Non-pigmented ciliary epithelial cell (primary cell): ENCODE results near the gene CACNA2D4.

ENCODE experiments used
- DNase-seq: peaks from one replicate; pipeline ENCODE4 v3.0.0-alpha.2; 2010; ENCODE audit warnings: low read depth

Gene CACNA2D4

GRCh38 chr12:1799882-1800400 is 118.5 kb downstream of the CACNA2D4 start:
- DNase-seq, result no peak

- DNase-seq, result no peak
Measured at GRCh38 chr12:1799051-1799881, 119.2 kb downstream of the CACNA2D4 start.

GRCh38 chr12:1798641-1799020 is 119.8 kb downstream of the CACNA2D4 start:
- DNase-seq, result no peak

GRCh38 chr12:1797991-1798640 is 120.3 kb downstream of the CACNA2D4 start:
- DNase-seq, result no peak

GRCh38 chr12:1797011-1797901 is 121.2 kb downstream of the CACNA2D4 start:
- no peak for DNase-seq

- DNase-seq, result no peak
Measured at GRCh38 chr12:1796515-1797010, 121.9 kb downstream of the CACNA2D4 start.

- no peak for DNase-seq
Measured at GRCh38 chr12:1795785-1796514, 122.5 kb downstream of the CACNA2D4 start.

GRCh38 chr12:1795221-1795784 is 123.1 kb downstream of the CACNA2D4 start:
- no peak for DNase-seq

- no peak for DNase-seq
Measured at GRCh38 chr12:1794440-1795090, 123.9 kb downstream of the CACNA2D4 start.

- DNase-seq, result no peak
Measured at GRCh38 chr12:1793426-1794210, 124.8 kb downstream of the CACNA2D4 start.

GRCh38 chr12:1792406-1792805 is 126.0 kb downstream of the CACNA2D4 start:
- DNase-seq, result no peak

GRCh38 chr12:1791104-1791841 is 127.2 kb downstream of the CACNA2D4 start:
- no peak for DNase-seq

GRCh38 chr12:1790444-1790843 is 128.0 kb downstream of the CACNA2D4 start:
- DNase-seq, result no peak

- no peak for DNase-seq
Measured at GRCh38 chr12:1787714-1788113, 130.7 kb downstream of the CACNA2D4 start.

GRCh38 chr12:1782215-1782614 is 136.2 kb downstream of the CACNA2D4 start:
- DNase-seq, result no peak

GRCh38 chr12:1781772-1782171 is 136.7 kb downstream of the CACNA2D4 start:
- DNase-seq, result no peak

- DNase-seq, result no peak
Measured at GRCh38 chr12:1779783-1780182, 138.7 kb downstream of the CACNA2D4 start.

GRCh38 chr12:1778911-1779310 is 139.5 kb downstream of the CACNA2D4 start:
- DNase-seq, result no peak

GRCh38 chr12:1777798-1778197 is 140.7 kb downstream of the CACNA2D4 start:
- DNase-seq, result no peak
